ENCODE data around the gene KIAA1614. TPM values are rescaled to one million over a fixed set of nuclear protein-coding genes. Genes with fewer than 3 reads are reported as not detected.

The KIAA1614 gene
- total RNA-seq, 1 donor from 2014 or later: 2.6 TPM

- Mint-ChIP-seq H3K4me1 (ENCODE audit: unreplicated experiment) (peaks cover 13% of the 10 kb centered on the region), H3K36me3 (ENCODE audit: low read depth, unreplicated experiment) (peaks cover 22% of the 10 kb centered on the region), H3K9me3 (ENCODE audit: unreplicated experiment) (no peaks in the 10 kb centered on the region), H3K4me3 (ENCODE audit: unreplicated experiment) (no peak overlapping the region), H3K27ac (ENCODE audit: unreplicated experiment) (no peak overlapping the region), H3K27me3 (ENCODE audit: unreplicated experiment) (peaks cover 2% of the 10 kb centered on the region)
- TF ChIP-seq CTCF (IDR thresholded peaks at IDR 0.05; ENCODE audit: unreplicated experiment): no peak
- DNase-seq (ENCODE audit: low spot score): no peak
Observed at GRCh38 chr1:180892272-180892671, 20.4 kb upstream of the KIAA1614 start.

- no peaks in the 10 kb centered on the region for H3K9me3 Mint-ChIP-seq (ENCODE audit: unreplicated experiment)
- H3K4me1 Mint-ChIP-seq (ENCODE audit: unreplicated experiment): peaks cover 13% of the 10 kb centered on the region
- no peak overlapping the region for H3K4me3 Mint-ChIP-seq (ENCODE audit: unreplicated experiment)
- H3K36me3 Mint-ChIP-seq (ENCODE audit: low read depth, unreplicated experiment): peaks cover 22% of the 10 kb centered on the region
- TF ChIP-seq CTCF (IDR thresholded peaks at IDR 0.05; ENCODE audit: unreplicated experiment): no peak
- peaks cover 3% of the 10 kb centered on the region for H3K27me3 Mint-ChIP-seq (ENCODE audit: unreplicated experiment)
- H3K27ac Mint-ChIP-seq (ENCODE audit: unreplicated experiment): peak overlapping the region; percentile 79
- DNase-seq (ENCODE audit: low spot score): no peak
Observed at GRCh38 chr1:180892675-180893074, 20.0 kb upstream of the KIAA1614 start.

GRCh38 chr1:180893614-180894013 is 19.1 kb upstream of the KIAA1614 start:
- H3K9me3 Mint-ChIP-seq (ENCODE audit: unreplicated experiment): no peaks in the 10 kb centered on the region
- no peak for TF ChIP-seq CTCF (IDR thresholded peaks at IDR 0.05; ENCODE audit: unreplicated experiment)
- no peak overlapping the region for H3K4me3 Mint-ChIP-seq (ENCODE audit: unreplicated experiment)
- peaks cover 25% of the 10 kb centered on the region for H3K36me3 Mint-ChIP-seq (ENCODE audit: low read depth, unreplicated experiment)
- H3K27ac Mint-ChIP-seq (ENCODE audit: unreplicated experiment): no peak overlapping the region
- H3K27me3 Mint-ChIP-seq (ENCODE audit: unreplicated experiment): peaks cover 8% of the 10 kb centered on the region
- peaks cover 13% of the 10 kb centered on the region for H3K4me1 Mint-ChIP-seq (ENCODE audit: unreplicated experiment)
- DNase-seq (ENCODE audit: low spot score): no peak

GRCh38 chr1:180896161-180896560 is 16.5 kb upstream of the KIAA1614 start:
- Mint-ChIP-seq H3K9me3 (ENCODE audit: unreplicated experiment) (no peaks in the 10 kb centered on the region), H3K4me3 (ENCODE audit: unreplicated experiment) (peak overlapping the region; percentile 14), H3K4me1 (ENCODE audit: unreplicated experiment) (peaks cover 19% of the 10 kb centered on the region), H3K36me3 (ENCODE audit: low read depth, unreplicated experiment) (peaks cover 25% of the 10 kb centered on the region), H3K27me3 (ENCODE audit: unreplicated experiment) (peaks cover 14% of the 10 kb centered on the region), H3K27ac (ENCODE audit: unreplicated experiment) (no peak overlapping the region)
- no peak for DNase-seq (ENCODE audit: low spot score)
- TF ChIP-seq CTCF (IDR thresholded peaks at IDR 0.05; ENCODE audit: unreplicated experiment): no peak

- Mint-ChIP-seq H3K4me1 (ENCODE audit: unreplicated experiment) (peaks cover 12% of the 10 kb centered on the region), H3K36me3 (ENCODE audit: low read depth, unreplicated experiment) (peaks cover 25% of the 10 kb centered on the region), H3K27me3 (ENCODE audit: unreplicated experiment) (peaks cover 19% of the 10 kb centered on the region), H3K9me3 (ENCODE audit: unreplicated experiment) (no peaks in the 10 kb centered on the region), H3K4me3 (ENCODE audit: unreplicated experiment) (peak overlapping the region; percentile 31), H3K27ac (ENCODE audit: unreplicated experiment) (peak overlapping the region; percentile 30)
- no peak for DNase-seq (ENCODE audit: low spot score)
- TF ChIP-seq CTCF (IDR thresholded peaks at IDR 0.05; ENCODE audit: unreplicated experiment): no peak
Observed at GRCh38 chr1:180898441-180899219, 14.1 kb upstream of the KIAA1614 start.
